Smooth muscle cell (in vitro differentiated cells): ENCODE measurements around the gene PLEK2. TPM values are rescaled to one million over a fixed set of nuclear protein-coding genes. Genes with fewer than 3 reads are reported as not detected.

Experiments
- DNase-seq: peaks from one replicate; lab custom pipeline; 2025; ENCODE audit not compliant: unreplicated experiment; lab: John Stamatoyannopoulos, UW
- H2AFZ ChIP-seq: fragments of 200-600 bp; sonication (generic); 2 replicates; pipeline ENCODE4 v1.6.0; 2016; ENCODE audit warnings: antibody characterized with exemption, low read depth, mild to moderate bottlenecking
- H3F3A ChIP-seq: fragments of 200-600 bp; sonication (generic); 2 replicates; pipeline ENCODE4 v1.6.0; 2017; ENCODE audit warnings: antibody characterized with exemption, low read depth
- H3K27ac ChIP-seq: fragments of 200-600 bp; sonication (generic); 2 replicates; pipeline ENCODE4 v1.5.1; 2016; ENCODE audit warnings: low read depth, mild to moderate bottlenecking
- H3K27me3 ChIP-seq: fragments of 200-600 bp; sonication (generic); 2 replicates; pipeline ENCODE4 v1.6.1; 2016; ENCODE audit warnings: low read depth, mild to moderate bottlenecking
- H3K36me3 ChIP-seq: fragments of 200-600 bp; sonication (generic); 2 replicates; pipeline ENCODE4 v1.5.1; 2016; ENCODE audit warnings: low read depth
- H3K4me1 ChIP-seq: fragments of 200-600 bp; sonication (generic); 2 replicates; pipeline ENCODE4 v1.5.1; 2016; ENCODE audit warnings: low read depth
- H3K4me2 ChIP-seq: fragments of 200-600 bp; sonication (generic); 2 replicates; pipeline ENCODE4 v1.6.0; 2016; ENCODE audit warnings: mild to moderate bottlenecking
- H3K4me3 ChIP-seq: fragments of 200-600 bp; sonication (generic); 2 replicates; pipeline ENCODE4 v1.5.1; 2016; ENCODE audit warnings: mild to moderate bottlenecking
- H3K79me2 ChIP-seq: fragments of 200-600 bp; sonication (generic); 2 replicates; pipeline ENCODE4 v1.6.0; 2016; ENCODE audit warnings: low read depth, mild to moderate bottlenecking
- H3K9ac ChIP-seq: fragments of 200-600 bp; sonication (generic); 2 replicates; pipeline ENCODE4 v1.6.0; 2016; ENCODE audit warnings: low read depth
- H3K9me3 ChIP-seq: fragments of 200-600 bp; sonication (generic); replicated peaks from 2 replicates; pipeline ENCODE4 v1.5.1; 2016; ENCODE audit warnings: low read depth
- H4K20me1 ChIP-seq: fragments of 200-600 bp; sonication (generic); 2 replicates; pipeline ENCODE4 v1.6.0; 2016; ENCODE audit warnings: low read depth
- CTCF ChIP-seq: fragments of 200-600 bp; sonication (generic); IDR thresholded peaks from 2 replicates; pipeline ENCODE4 v1.5.1; 2017; ENCODE audit warnings: borderline replicate concordance, mild to moderate bottlenecking, antibody characterized with exemption; ENCODE audit not compliant: insufficient read depth, poor library complexity, severe bottlenecking
- WGBS: methylation state at CpG from one replicate; pipeline ENCODE4 v1.1.7; 2016; ENCODE audit warnings: low lambda C conversion rate; 5-methylcytosine and 5-hydroxymethylcytosine counted together
- polyA plus RNA-seq: library from polyadenylated mRNA; unstranded; fragments of >200 nt; fragmentation: Nextera tagmentation; extraction: Ambion mirVana; gene quantifications from 2 replicates; pipeline ENCODE4 v1.2.1, GENCODE V29; 2016
- total RNA-seq: library from RNA; depleted of rRNA; stranded (reverse); fragments of >200 nt; gene quantifications from 2 replicates; pipeline ENCODE4 v1.2.3, GENCODE V29; 2014

PLEK2 gene
- total and polyA plus RNA-seq, 2 experiments from 2014 or later: 1.6 to 3.1 TPM

GRCh38 chr14:67423424-67423823, 11.5 kb upstream of the PLEK2 start:
- H2AFZ ChIP-seq: no peak overlapping the region
- no peak for TF ChIP-seq CTCF
- no peaks in the 10 kb centered on the region for H3K27me3 ChIP-seq
- no peak overlapping the region for H3K9ac ChIP-seq
- no peaks in the 10 kb centered on the region for H3K4me1 ChIP-seq
- no peaks in the 10 kb centered on the region for H3F3A ChIP-seq
- DNase-seq: no peak
- no peaks in the 10 kb centered on the region for H4K20me1 ChIP-seq
- H3K36me3 ChIP-seq: no peaks in the 10 kb centered on the region
- H3K79me2 ChIP-seq: no peaks in the 10 kb centered on the region
- 100% methylated on average over 2 of the region's 2 CpGs for WGBS
- no peak overlapping the region for H3K4me2 ChIP-seq
- H3K27ac ChIP-seq: no peak overlapping the region
- H3K9me3 ChIP-seq: no peaks in the 10 kb centered on the region
- no peak overlapping the region for H3K4me3 ChIP-seq

- no peak for TF ChIP-seq CTCF
- Histone ChIP-seq H3K27ac (no peak overlapping the region), H3K4me2 (no peak overlapping the region), H3K79me2 (no peaks in the 10 kb centered on the region), H4K20me1 (no peaks in the 10 kb centered on the region), H3K36me3 (no peaks in the 10 kb centered on the region), H2AFZ (no peak overlapping the region), H3K4me3 (no peak overlapping the region), H3K4me1 (no peaks in the 10 kb centered on the region), H3K9me3 (no peaks in the 10 kb centered on the region), H3K9ac (no peak overlapping the region), H3K27me3 (no peaks in the 10 kb centered on the region), H3F3A (no peaks in the 10 kb centered on the region)
- DNase-seq: no peak
- WGBS: 94% methylated on average over 11 of the region's 11 CpGs
Observed at GRCh38 chr14:67421356-67422224, 9.6 kb upstream of the PLEK2 start.

GRCh38 chr14:67420102-67420739, 8.3 kb upstream of the PLEK2 start:
- H2AFZ ChIP-seq: no peak overlapping the region
- no peaks in the 10 kb centered on the region for H3K79me2 ChIP-seq
- H3K36me3 ChIP-seq: no peaks in the 10 kb centered on the region
- 80% methylated on average over 12 of the region's 12 CpGs for WGBS
- H3K27me3 ChIP-seq: no peaks in the 10 kb centered on the region
- H3K9ac ChIP-seq: no peak overlapping the region
- no peaks in the 10 kb centered on the region for H4K20me1 ChIP-seq
- H3K4me2 ChIP-seq: no peak overlapping the region
- no peak for DNase-seq
- H3F3A ChIP-seq: no peaks in the 10 kb centered on the region
- H3K27ac ChIP-seq: no peak overlapping the region
- H3K4me3 ChIP-seq: no peak overlapping the region
- TF ChIP-seq CTCF: peak; percentile 26
- H3K9me3 ChIP-seq: no peaks in the 10 kb centered on the region
- H3K4me1 ChIP-seq: no peaks in the 10 kb centered on the region
